Measurements from ENCODE around the gene ZFYVE21. TPM values are rescaled to one million over a fixed set of nuclear protein-coding genes. Genes with fewer than 3 reads are reported as not detected.
"Not testable (repeated sequence)": the region's sequence is repeated elsewhere in the genome, so short reads cannot be mapped to it uniquely, and the experiment has no call there.

Gene ZFYVE21
- total and polyA plus RNA-seq, 7 donors: 14.0 to 27.1 (median 19.9) TPM

GRCh38 chr14:103688906-103689902, 26.4 kb upstream of the ZFYVE21 start:
- H3K36me3 ChIP-seq (ENCODE audit: insufficient read depth in 1 of 2, low read depth in 1 of 2): peaks cover 7 to 96% of the 10 kb centered on the region in 2 donors
- ATAC-seq (no peak), DNase-seq (no peak)
- intact Hi-C loops (cut with DNase I): loop anchor here in 1 of 2 donors (5.0 kb wide), 1 partner anchor 37 kb away; no protein-coding TSS in a partner anchor
- H3K27ac ChIP-seq: no peak overlapping the region
- TF ChIP-seq CTCF (IDR thresholded peaks at IDR 0.05): no peak
- WGBS, 3 donors: 71 to 79% (median 78%) methylated on average over 16 of the region's 16 CpGs
- H3K9me3 ChIP-seq: no peaks in the 10 kb centered on the region
- no peak overlapping the region for H3K4me3 ChIP-seq
- no peaks in the 10 kb centered on the region for H3K27me3 ChIP-seq (ENCODE audit: insufficient read depth in 3 of 3, low read length in 2 of 3)
- peaks cover 28% of the 10 kb centered on the region for H3K4me1 ChIP-seq

- no peak for ATAC-seq
- Histone ChIP-seq H3K27ac (no peak overlapping the region), H3K9me3 (no peaks in the 10 kb centered on the region), H3K4me3 (no peak overlapping the region), H3K27me3 (ENCODE audit: insufficient read depth in 3 of 3, low read length in 2 of 3) (no peaks in the 10 kb centered on the region), H3K36me3 (ENCODE audit: insufficient read depth in 1 of 2, low read depth in 1 of 2) (peaks cover 7 to 93% of the 10 kb centered on the region in 2 donors), H3K4me1 (peaks cover 18% of the 10 kb centered on the region)
- no peak for TF ChIP-seq CTCF (IDR thresholded peaks at IDR 0.05)
- WGBS, 3 donors: 87 to 90% (median 88%) methylated on average over 8 of the region's 8 CpGs
- intact Hi-C loops (cut with DNase I): no loop called here
- no peak for DNase-seq
Observed at GRCh38 chr14:103690332-103690731, 25.3 kb upstream of the ZFYVE21 start.

- ATAC-seq; intact Hi-C loops (cut with DNase I); H3K27me3 ChIP-seq (ENCODE audit: insufficient read depth in 3 of 3, low read length in 2 of 3); H3K4me3 ChIP-seq; DNase-seq; H3K9me3 ChIP-seq; H3K27ac ChIP-seq: not testable (repeated sequence)
- Histone ChIP-seq H3K36me3 (ENCODE audit: insufficient read depth in 1 of 2, low read depth in 1 of 2) (peaks cover 9 to 79% of the 10 kb centered on the region in 2 donors), H3K4me1 (peaks cover 25% of the 10 kb centered on the region)
- 87 to 91% (median 91%) methylated on average over 5 of the region's 5 CpGs for WGBS, 3 donors
Observed at GRCh38 chr14:103691655-103692054, 24.0 kb upstream of the ZFYVE21 start.

- DNase-seq (no peak), ATAC-seq (no peak)
- Histone ChIP-seq H3K27ac (no peak overlapping the region), H3K4me3 (no peak overlapping the region), H3K9me3 (no peaks in the 10 kb centered on the region), H3K36me3 (ENCODE audit: insufficient read depth in 1 of 2, low read depth in 1 of 2) (peaks cover 6 to 74% of the 10 kb centered on the region in 2 donors), H3K27me3 (ENCODE audit: insufficient read depth in 3 of 3, low read length in 2 of 3) (no peaks in the 10 kb centered on the region), H3K4me1 (peaks cover 30% of the 10 kb centered on the region)
- intact Hi-C loops (cut with DNase I): no loop called here
- no peak for TF ChIP-seq CTCF (IDR thresholded peaks at IDR 0.05)
- WGBS, 3 donors: 57 to 73% (median 57%) methylated on average over 17 of the region's 17 CpGs
Observed at GRCh38 chr14:103692159-103692558, 23.5 kb upstream of the ZFYVE21 start.

GRCh38 chr14:103692871-103693270, 22.7 kb upstream of the ZFYVE21 start:
- Histone ChIP-seq H3K4me1 (peaks cover 32% of the 10 kb centered on the region), H3K36me3 (ENCODE audit: insufficient read depth in 1 of 2, low read depth in 1 of 2) (peaks cover 5 to 72% of the 10 kb centered on the region in 2 donors), H3K9me3 (no peaks in the 10 kb centered on the region), H3K4me3 (no peak overlapping the region), H3K27me3 (ENCODE audit: insufficient read depth in 3 of 3, low read length in 2 of 3) (no peaks in the 10 kb centered on the region), H3K27ac (peak overlapping the region; percentile 50)
- no peak for DNase-seq
- intact Hi-C loops (cut with DNase I): no loop called here
- ATAC-seq: peak in 3 of 4 donors; percentile 20 to 42 (median 23)
- TF ChIP-seq CTCF (IDR thresholded peaks at IDR 0.05): no peak
- WGBS, 3 donors: 35 to 56% (median 41%) methylated on average over 12 of the region's 12 CpGs
